H9 (cell line): ENCODE measurements around the gene CAPN5. TPM values are rescaled to one million over a fixed set of nuclear protein-coding genes. Genes with fewer than 3 reads are reported as not detected.

Source experiments
- DNase-seq: peaks from one replicate; pipeline ENCODE4 v3.0.0-alpha.2; 2017
- H2AFZ ChIP-seq: one replicate; pipeline ENCODE4 v1.6.1; 2013; ENCODE audit warnings: mild to moderate bottlenecking, low read length, control low read depth, moderate library complexity
- H2AK5ac ChIP-seq: 2 replicates; pipeline ENCODE4 v1.6.1; 2013; ENCODE audit warnings: low read length, control low read depth, mixed read lengths; ENCODE audit not compliant: insufficient read length
- H2BK120ac ChIP-seq: one replicate; pipeline ENCODE4 v1.6.1; 2013; ENCODE audit warnings: low read depth, mild to moderate bottlenecking, low read length, control low read depth, inconsistent platforms; ENCODE audit not compliant: poor library complexity, severe bottlenecking
- H2BK12ac ChIP-seq: 2 replicates; pipeline ENCODE4 v1.6.1; 2013; ENCODE audit warnings: low read length, control low read depth, mixed read lengths, low read depth; ENCODE audit not compliant: insufficient read length
- H2BK15ac ChIP-seq: 2 replicates; pipeline ENCODE4 v1.6.1; 2013; ENCODE audit warnings: low read depth, low read length, control low read depth
- H2BK20ac ChIP-seq: one replicate; pipeline ENCODE4 v1.6.1; 2013; ENCODE audit warnings: low read depth, mild to moderate bottlenecking, low read length, control low read depth, inconsistent platforms; ENCODE audit not compliant: poor library complexity, severe bottlenecking
- H2BK5ac ChIP-seq: 2 replicates; pipeline ENCODE4 v1.6.1; 2013; ENCODE audit warnings: low read length, control low read depth, mixed read lengths; ENCODE audit not compliant: insufficient read length
- H3K14ac ChIP-seq: 2 replicates; pipeline ENCODE4 v1.6.1; 2013; ENCODE audit warnings: low read length, control low read depth; ENCODE audit not compliant: insufficient read depth
- H3K18ac ChIP-seq: 2 replicates; pipeline ENCODE4 v1.6.1; 2013; ENCODE audit warnings: low read depth, mild to moderate bottlenecking, mixed read lengths, low read length, control low read depth; ENCODE audit not compliant: insufficient read length
- H3K23ac ChIP-seq: 2 replicates; pipeline ENCODE4 v1.6.1; 2013; ENCODE audit warnings: low read length, control low read depth, mixed read lengths, low read depth; ENCODE audit not compliant: insufficient read length
- H3K23me2 ChIP-seq: 2 replicates; pipeline ENCODE4 v1.6.1; 2013; ENCODE audit warnings: low read depth, mild to moderate bottlenecking, mixed read lengths, low read length, control low read depth; ENCODE audit not compliant: insufficient read length, poor library complexity, severe bottlenecking
- H3K27ac ChIP-seq: 2 replicates; pipeline ENCODE4 v1.5.1; 2013; ENCODE audit warnings: low read length, control low read depth, mixed read lengths, low read depth; ENCODE audit not compliant: insufficient read length
- H3K27me3 ChIP-seq: 2 replicates; pipeline ENCODE4 v1.6.1; 2013; ENCODE audit warnings: low read length, control low read depth, inconsistent platforms; ENCODE audit not compliant: insufficient read depth
- H3K4ac ChIP-seq: 2 replicates; pipeline ENCODE4 v1.6.1; 2013; ENCODE audit warnings: low read depth, mild to moderate bottlenecking, control low read depth, inconsistent platforms, low read length, moderate library complexity
- H3K4me1 ChIP-seq: 2 replicates; pipeline ENCODE4 v1.6.1; 2013; ENCODE audit warnings: low read length, control low read depth, inconsistent platforms; ENCODE audit not compliant: insufficient read depth
- H3K4me2 ChIP-seq: 2 replicates; pipeline ENCODE4 v1.6.1; 2013; ENCODE audit warnings: low read length, control low read depth, mixed read lengths; ENCODE audit not compliant: insufficient read length, insufficient read depth
- H3K56ac ChIP-seq: 2 replicates; pipeline ENCODE4 v1.6.1; 2013; ENCODE audit warnings: low read depth, mild to moderate bottlenecking, mixed read lengths, low read length, control low read depth; ENCODE audit not compliant: insufficient read length
- H3K79me1 ChIP-seq: 2 replicates; pipeline ENCODE4 v1.6.1; 2013; ENCODE audit warnings: low read depth, mild to moderate bottlenecking, moderate library complexity, low read length, control low read depth, inconsistent platforms; ENCODE audit not compliant: insufficient read depth, poor library complexity, severe bottlenecking
- H3K79me2 ChIP-seq: 2 replicates; pipeline ENCODE4 v1.6.1; 2013; ENCODE audit warnings: low read length, control low read depth, inconsistent platforms; ENCODE audit not compliant: insufficient read depth
- H3K9ac ChIP-seq: 2 replicates; pipeline ENCODE4 v1.6.1; 2013; ENCODE audit warnings: low read length, control low read depth, mixed read lengths; ENCODE audit not compliant: insufficient read length; ENCODE audit errors: extremely low read depth
- H3K9me3 ChIP-seq: one replicate; pipeline ENCODE4 v1.6.1; 2013; ENCODE audit warnings: low read depth, low read length, inconsistent platforms; ENCODE audit not compliant: control insufficient read depth
- H3T11ph ChIP-seq: one replicate; pipeline ENCODE4 v1.6.1; 2013; ENCODE audit warnings: mild to moderate bottlenecking, low read length, control low read depth, inconsistent platforms
- H4K20me1 ChIP-seq: one replicate; pipeline ENCODE4 v1.6.1; 2013; ENCODE audit not compliant: control insufficient read depth, insufficient read length, insufficient read depth
- H4K5ac ChIP-seq: 2 replicates; pipeline ENCODE4 v1.6.1; 2013; ENCODE audit warnings: low read depth, mild to moderate bottlenecking, mixed read lengths, low read length, control low read depth; ENCODE audit not compliant: insufficient read length
- H4K8ac ChIP-seq: replicated peaks from 2 replicates; pipeline ENCODE4 v1.6.1; 2013; ENCODE audit warnings: low read length, control low read depth, mixed read lengths, low read depth; ENCODE audit not compliant: insufficient read length
- H4K91ac ChIP-seq: 2 replicates; pipeline ENCODE4 v1.6.1; 2013; ENCODE audit warnings: low read depth, mild to moderate bottlenecking, moderate library complexity, mixed read lengths, low read length, control low read depth; ENCODE audit not compliant: insufficient read length
- H3K27ac Mint-ChIP-seq, 3 experiments: 2 replicates in 2 of 3; 3 replicates in 1 of 3; pipeline ENCODE4 v1.8.0; 2020 to 2021; ENCODE audit warnings: mixed read lengths in 3 of 3, mild to moderate bottlenecking in 1 of 3, moderate library complexity in 1 of 3
- H3K27me3 Mint-ChIP-seq: 2 replicates; pipeline ENCODE4 v1.8.0; 2021; ENCODE audit warnings: low read depth, mild to moderate bottlenecking, moderate library complexity, mixed read lengths
- H3K36me3 Mint-ChIP-seq, 3 experiments: 2 replicates in 2 of 3; 3 replicates in 1 of 3; pipeline ENCODE4 v1.8.0; 2020 to 2021; ENCODE audit warnings: low read depth in 3 of 3, mixed read lengths in 3 of 3; ENCODE audit not compliant: insufficient read depth in 1 of 3
- H3K4me1 Mint-ChIP-seq, 2 experiments: 2 replicates each; pipeline ENCODE4 v1.8.0; 2020; ENCODE audit warnings: mixed read lengths in 2 of 2
- H3K4me3 Mint-ChIP-seq, 2 experiments: 2 replicates in 1 of 2; 3 replicates in 1 of 2; pipeline ENCODE4 v1.8.0; 2020 to 2021; ENCODE audit warnings: mild to moderate bottlenecking in 2 of 2, mixed read lengths in 2 of 2, moderate library complexity in 1 of 2
- H3K9me3 Mint-ChIP-seq, 2 experiments: 2 replicates in 1 of 2; 3 replicates in 1 of 2; pipeline ENCODE4 v1.8.0; 2020; ENCODE audit warnings: mild to moderate bottlenecking in 2 of 2, mixed read lengths in 2 of 2, moderate library complexity in 1 of 2
- CTCF ChIP-seq: fragments of 200-600 bp; sonication (generic); conservative IDR thresholded peaks from 3 replicates; pipeline ENCODE4 v1.8.0; 2021; ENCODE audit warnings: antibody characterized with exemption, mild to moderate bottlenecking
- WGBS: extraction: QIAGEN DNeasy Blood & Tissue Kit; methylation state at CpG from one replicate; pipeline ENCODE4 v1.1.7; 2013; ENCODE audit warnings: missing lambda C conversion rate, low lambda C conversion rate, mixed read lengths; ENCODE audit not compliant: insufficient read length; ENCODE audit errors: extremely low coverage; 5-methylcytosine and 5-hydroxymethylcytosine counted together
- total RNA-seq: library from RNA; stranded (reverse); gene quantifications from 2 replicates; pipeline ENCODE4 v1.2.1, GENCODE V29; 2021

Gene CAPN5
- total RNA-seq, 1 experiment from 2014 or later: 16.7 TPM

- no peak for DNase-seq
- Histone ChIP-seq H3K14ac (no peak overlapping the region), H3K18ac (no peak overlapping the region), H3K4me1 (no peaks in the 10 kb centered on the region), H2AFZ (no peak overlapping the region), H3K9ac (no peak overlapping the region), H3K27ac (no peak overlapping the region), H3K9me3 (no peaks in the 10 kb centered on the region), H2BK5ac (no peak overlapping the region), H2BK12ac (no peak overlapping the region), H3K4ac (no peak overlapping the region), H3K4me2 (no peak overlapping the region), H2BK120ac (no peak overlapping the region), H2BK15ac (no peak overlapping the region), H3T11ph (no peak overlapping the region), H3K79me2 (no peaks in the 10 kb centered on the region), H4K91ac (no peak overlapping the region), H4K20me1 (no peaks in the 10 kb centered on the region), H3K27me3 (no peaks in the 10 kb centered on the region), H3K23me2 (peaks cover 8% of the 10 kb centered on the region), H2AK5ac (no peak overlapping the region), H2BK20ac (no peak overlapping the region), H3K56ac (no peak overlapping the region), H4K5ac (no peak overlapping the region), H3K23ac (no peak overlapping the region), H4K8ac (no peak overlapping the region), H3K79me1 (no peaks in the 10 kb centered on the region)
- Mint-ChIP-seq H3K27ac (no peak overlapping the region), H3K36me3 (peaks cover 0 to 10% (median 6%) of the 10 kb centered on the region in 3 experiments; a peak in 6 of 7 replicates), H3K4me1 (peaks cover 24 to 27% of the 10 kb centered on the region in 2 experiments), H3K4me3 (no peak overlapping the region), H3K27me3 (peaks cover 5% of the 10 kb centered on the region; the same call in 1 of the 2 replicates), H3K9me3 (no peaks in the 10 kb centered on the region)
- WGBS: no CpG with 5 or more reads among the region's 6 CpGs
- no peak for TF ChIP-seq CTCF
Observed at GRCh38 chr11:77125191-77125590, 58.4 kb downstream of the CAPN5 start.
